NCI-H510A treated with DMSO at 0.1 percent for 48 hours (cell line): Measurements from ENCODE around the gene ARID3A.
"Not testable (repeated sequence)": the region's sequence is repeated elsewhere in the genome, so short reads cannot be mapped to it uniquely, and the experiment has no call there.

Experiments used
- DNase-seq: peaks from one replicate; lab custom pipeline; 2025; lab: John Stamatoyannopoulos, UW

ARID3A gene

DNA sequence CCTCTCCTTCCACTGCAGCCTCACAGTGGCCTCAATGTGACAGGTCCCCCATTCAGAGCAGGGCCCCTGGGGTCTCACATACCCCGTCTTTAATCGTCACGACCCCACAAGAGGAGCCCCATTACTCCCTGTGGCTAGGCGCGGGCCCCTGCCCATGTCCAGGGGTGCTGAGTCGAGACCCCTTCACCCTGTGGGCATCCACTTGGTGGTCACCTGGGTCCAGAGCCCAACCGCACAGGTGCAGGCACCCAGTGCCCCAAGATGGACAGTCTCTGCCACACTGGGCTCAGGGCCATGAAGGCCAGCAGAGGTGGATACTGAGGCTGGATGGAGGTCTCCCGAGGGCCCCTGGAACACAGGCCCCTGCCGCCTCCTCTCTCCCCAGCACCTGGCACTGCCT lies 92.1 kb downstream of the ARID3A start:
- DNase-seq, result no peak

DNA sequence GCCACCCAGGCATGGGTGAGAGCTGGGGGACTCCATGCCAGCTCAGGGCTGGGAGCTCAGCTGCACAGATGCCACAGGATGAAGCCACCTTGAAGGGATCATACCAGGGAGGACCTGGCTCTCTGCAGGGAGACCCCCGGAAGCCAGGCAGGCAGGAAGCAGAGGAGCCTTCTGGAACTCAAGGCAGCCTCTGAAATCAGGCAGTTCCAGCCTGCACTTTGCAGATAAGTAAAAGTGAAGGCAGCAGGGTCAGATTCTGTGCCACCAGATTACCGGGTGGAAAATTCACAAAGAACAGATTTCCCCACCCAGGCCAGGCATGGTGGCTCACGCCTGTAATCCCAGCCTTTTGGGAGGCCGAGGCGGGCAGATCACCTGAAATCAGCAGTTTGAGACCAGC lies 92.6 kb downstream of the ARID3A start:
- DNase-seq, result no peak

DNA sequence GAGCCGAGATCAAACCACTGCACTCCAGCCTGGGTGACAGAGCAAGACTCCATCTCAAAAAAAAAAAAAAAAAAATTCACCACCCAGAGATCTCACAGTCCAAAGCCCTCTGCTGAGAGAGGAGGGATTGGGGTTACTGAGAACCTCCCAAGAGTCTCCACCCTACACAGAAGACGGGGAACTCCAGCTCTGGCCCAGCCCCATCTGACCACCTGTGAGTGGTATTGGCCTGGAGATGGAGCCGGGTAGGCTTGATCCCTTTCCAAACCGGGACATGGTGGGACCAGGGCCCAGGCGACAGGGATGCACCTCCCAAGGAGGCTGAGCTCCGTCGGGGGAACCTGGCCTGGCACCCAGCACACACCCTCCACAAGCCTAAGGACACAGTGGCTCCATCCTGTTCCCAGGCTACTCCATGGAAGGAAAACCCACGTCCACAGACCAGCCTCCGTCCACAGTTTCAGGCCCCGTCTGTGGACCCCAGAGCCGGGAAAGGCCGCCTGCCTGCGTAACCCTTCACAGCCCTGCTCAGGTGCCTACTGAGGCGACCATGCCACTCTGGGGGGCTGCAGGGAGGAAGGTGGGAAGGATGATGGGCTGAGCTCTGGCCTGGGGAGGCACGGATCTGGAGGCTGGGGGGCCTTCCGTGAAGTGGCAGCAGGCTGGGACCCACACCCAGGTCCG lies 93.2 kb downstream of the ARID3A start:
- no peak for DNase-seq

DNA sequence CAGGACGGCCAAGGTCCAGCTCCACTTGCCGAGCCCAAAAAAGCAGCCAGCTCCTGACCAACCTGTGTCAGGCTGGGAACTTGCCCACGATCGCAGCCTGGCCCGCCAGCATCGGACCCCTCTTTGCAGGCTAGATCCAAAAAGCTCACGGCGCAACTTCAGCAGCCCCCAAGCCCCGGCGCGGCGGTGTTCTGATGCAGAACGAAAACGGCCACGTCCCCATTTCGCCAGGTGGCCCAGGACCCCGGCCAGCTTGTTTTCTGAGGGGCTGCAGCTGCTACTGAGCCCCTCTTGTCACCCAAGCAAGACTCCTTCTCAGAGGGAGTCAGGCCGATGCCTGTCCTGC lies 93.8 kb downstream of the ARID3A start:
- no peak for DNase-seq

DNA sequence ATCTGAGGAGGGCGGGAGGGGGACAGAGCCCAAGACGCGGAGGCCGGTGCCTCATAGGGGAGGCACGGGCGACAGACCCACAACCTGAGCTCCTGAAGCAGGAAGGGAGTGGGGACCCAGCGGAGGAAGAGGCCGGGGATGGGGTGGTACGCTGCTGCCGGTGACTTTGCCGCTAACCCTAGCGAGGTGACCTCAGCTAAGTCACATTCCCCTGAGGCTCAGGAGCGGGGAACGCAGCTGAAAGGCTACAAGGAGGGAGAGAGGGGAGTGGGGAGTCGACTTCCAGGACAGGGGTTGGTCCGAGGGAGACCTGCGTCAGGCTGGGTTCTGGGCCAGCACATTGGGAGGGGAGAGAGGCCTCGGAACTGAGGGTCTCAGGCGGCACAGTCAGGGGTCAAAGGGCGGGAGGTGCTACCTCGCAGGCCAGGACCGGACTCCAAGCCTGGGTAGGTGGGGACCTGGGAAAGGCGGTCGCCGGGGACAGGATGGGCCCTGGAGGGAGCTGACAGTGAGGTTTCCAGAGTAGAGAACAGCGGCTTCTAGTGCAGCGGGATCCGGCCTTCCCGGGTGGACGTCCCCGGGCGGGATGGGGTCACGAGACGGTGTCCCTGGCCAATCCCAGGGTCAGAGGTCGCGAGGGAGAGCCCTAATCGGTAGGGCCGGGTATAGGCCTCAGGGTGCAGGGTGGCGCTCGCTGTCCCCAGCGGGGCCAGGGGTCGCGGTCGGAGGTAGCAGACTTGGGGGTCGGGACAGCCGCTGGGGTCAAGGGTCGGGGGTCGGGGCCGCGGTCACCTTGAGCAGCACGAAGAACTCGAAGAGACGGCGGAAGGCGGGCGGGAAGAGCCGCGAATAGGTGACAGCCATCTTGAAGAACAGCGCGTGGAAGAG lies 94.4 kb downstream of the ARID3A start:
- DNase-seq, result no peak

- DNase-seq, result peak; percentile 87
These were observed 95.1 kb downstream of the ARID3A start, which contains the start of gene TMEM259 for GRCh38 chr19:1020868-1021425. TMEM259 (minus strand) TSS chr19:1021123; CDS start chr19:1020996, 127 bp downstream.

DNA sequence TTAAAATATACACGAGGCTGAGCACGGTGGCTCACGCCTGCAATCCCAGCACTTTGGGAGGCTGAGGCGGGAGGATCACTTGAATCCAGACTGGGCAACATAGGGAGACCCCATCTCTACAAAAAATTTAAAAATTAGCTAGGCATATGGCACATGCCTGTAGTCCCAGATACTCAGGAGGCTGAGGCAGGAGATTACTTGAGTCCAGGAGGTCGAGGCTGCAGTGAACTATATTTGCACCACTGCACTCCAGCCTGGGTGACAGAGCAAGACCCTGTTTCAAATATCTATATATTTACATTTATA lies 98.0 kb downstream of the ARID3A start:
- DNase-seq, result not testable (repeated sequence)

- DNase-seq, result not testable (repeated sequence)
These were observed 99.2 kb downstream of the ARID3A start for GRCh38 chr19:1025080-1025479.
